GM21786 (cell line): Measurements from ENCODE around the gene SNX14.
A peak's percentile ranks its signal among the peaks of the same experiment; 100 is the strongest.
"Not testable (repeated sequence)": the region's sequence is repeated elsewhere in the genome, so short reads cannot be mapped to it uniquely, and the experiment has no call there.

Experiments
- ATAC-seq: cut with Tn5 transposase; IDR thresholded peaks from one replicate; pipeline ENCODE4 v1.9.1; 2021; ENCODE audit not compliant: unreplicated experiment

The SNX14 gene, protein sequence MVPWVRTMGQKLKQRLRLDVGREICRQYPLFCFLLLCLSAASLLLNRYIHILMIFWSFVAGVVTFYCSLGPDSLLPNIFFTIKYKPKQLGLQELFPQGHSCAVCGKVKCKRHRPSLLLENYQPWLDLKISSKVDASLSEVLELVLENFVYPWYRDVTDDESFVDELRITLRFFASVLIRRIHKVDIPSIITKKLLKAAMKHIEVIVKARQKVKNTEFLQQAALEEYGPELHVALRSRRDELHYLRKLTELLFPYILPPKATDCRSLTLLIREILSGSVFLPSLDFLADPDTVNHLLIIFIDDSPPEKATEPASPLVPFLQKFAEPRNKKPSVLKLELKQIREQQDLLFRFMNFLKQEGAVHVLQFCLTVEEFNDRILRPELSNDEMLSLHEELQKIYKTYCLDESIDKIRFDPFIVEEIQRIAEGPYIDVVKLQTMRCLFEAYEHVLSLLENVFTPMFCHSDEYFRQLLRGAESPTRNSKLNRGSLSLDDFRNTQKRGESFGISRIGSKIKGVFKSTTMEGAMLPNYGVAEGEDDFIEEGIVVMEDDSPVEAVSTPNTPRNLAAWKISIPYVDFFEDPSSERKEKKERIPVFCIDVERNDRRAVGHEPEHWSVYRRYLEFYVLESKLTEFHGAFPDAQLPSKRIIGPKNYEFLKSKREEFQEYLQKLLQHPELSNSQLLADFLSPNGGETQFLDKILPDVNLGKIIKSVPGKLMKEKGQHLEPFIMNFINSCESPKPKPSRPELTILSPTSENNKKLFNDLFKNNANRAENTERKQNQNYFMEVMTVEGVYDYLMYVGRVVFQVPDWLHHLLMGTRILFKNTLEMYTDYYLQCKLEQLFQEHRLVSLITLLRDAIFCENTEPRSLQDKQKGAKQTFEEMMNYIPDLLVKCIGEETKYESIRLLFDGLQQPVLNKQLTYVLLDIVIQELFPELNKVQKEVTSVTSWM

DNA sequence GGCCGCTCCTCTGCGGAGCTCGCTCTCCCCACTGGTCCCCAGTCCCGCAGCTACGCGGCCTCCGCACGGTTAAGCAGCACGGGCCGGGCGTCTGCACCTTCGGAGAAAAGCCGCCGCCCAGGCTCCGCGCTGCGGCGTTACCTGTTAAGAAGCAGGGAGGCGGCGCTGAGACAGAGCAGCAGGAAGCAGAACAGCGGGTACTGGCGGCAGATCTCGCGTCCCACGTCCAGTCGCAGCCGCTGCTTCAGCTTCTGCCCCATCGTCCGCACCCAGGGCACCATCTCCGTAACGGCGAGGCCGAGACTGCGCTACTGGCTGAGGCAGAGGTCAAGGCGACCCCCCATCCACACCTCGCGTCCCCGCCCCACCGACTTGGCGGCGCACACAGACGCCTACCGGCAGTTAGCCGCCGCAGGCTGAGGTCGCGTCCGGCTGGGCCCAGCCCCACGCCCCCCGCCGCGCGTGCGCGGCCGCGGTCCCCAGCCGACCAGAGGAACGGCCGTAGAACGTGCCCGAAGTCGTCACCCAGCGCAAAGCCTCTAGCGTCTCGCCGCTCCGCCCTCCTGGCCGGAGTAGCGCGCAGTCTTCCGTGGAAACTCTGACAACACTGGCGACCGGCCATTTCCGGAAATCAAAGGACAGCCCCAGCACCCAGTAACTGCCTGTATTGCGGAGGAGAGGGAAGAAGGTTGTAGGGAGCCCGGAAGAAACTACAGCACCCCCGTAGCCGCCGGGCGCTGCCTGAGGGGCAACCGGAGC lies at the start of gene SNX14:
TSS of gene SNX14 (minus strand) at position 421 of the 759 bp plus-strand sequence. CDS start at position 281, 140 bp downstream.
- peak; percentile 89 for ATAC-seq

GRCh38 chr6:85642774-85643536 lies 49.3 kb upstream of the SNX14 start, which contains the start of gene SYNCRIP:
Gene SYNCRIP (minus strand): TSS chr6:85642886. CDS start chr6:85641439, 1,447 bp downstream.
- ATAC-seq: peak; percentile 68

DNA sequence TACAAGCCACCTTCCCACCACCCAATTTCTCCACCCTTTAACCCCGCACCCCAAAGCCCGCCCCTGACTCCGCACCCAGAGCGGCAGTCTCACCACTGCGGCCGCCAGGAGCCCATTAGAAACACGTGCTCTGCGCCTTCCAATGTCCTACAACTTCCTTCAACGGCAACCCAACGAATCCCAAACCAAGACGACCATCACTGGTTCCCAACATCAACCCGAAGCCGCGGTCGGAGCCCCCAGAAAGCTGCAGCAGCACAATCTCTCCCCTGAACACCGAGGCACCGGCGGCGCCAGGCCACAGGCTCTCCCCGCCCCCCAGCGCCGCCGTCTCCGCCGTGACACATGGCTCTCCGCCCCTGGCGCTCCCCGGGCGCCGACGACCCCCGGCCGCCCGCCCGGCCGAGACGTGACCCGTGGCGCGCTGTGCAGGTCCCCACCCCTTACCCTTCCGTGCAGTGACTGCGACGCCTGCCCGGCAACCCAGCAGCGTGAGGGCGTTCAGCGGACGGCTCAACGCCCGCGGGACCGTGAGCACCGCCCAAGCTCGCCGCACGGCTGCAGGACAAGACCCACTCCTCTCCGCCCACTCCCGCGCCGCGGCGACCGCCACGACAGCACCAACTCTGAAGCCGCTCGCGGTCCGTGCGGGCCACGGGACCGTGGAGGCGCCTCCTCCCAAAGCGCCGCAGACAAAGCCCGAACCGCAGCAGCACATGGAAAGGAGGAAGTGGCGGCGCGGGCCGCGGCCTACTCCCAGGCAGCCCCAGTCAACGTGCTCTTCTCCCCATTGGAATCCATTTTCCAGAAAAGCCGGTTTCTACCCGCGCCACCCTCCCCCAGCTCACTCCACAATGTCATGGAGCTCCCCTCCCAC lies 48.5 kb upstream of the SNX14 start:
- ATAC-seq: no peak

- no peak for ATAC-seq
Measured at GRCh38 chr6:85641522-85641896, 47.9 kb upstream of the SNX14 start.

- ATAC-seq: no peak
Measured at GRCh38 chr6:85640821-85641220, 47.2 kb upstream of the SNX14 start.

GRCh38 chr6:85637579-85637978 lies 43.9 kb upstream of the SNX14 start:
- ATAC-seq: no peak

- ATAC-seq: no peak
Measured at GRCh38 chr6:85632164-85632942, 38.7 kb upstream of the SNX14 start.

DNA sequence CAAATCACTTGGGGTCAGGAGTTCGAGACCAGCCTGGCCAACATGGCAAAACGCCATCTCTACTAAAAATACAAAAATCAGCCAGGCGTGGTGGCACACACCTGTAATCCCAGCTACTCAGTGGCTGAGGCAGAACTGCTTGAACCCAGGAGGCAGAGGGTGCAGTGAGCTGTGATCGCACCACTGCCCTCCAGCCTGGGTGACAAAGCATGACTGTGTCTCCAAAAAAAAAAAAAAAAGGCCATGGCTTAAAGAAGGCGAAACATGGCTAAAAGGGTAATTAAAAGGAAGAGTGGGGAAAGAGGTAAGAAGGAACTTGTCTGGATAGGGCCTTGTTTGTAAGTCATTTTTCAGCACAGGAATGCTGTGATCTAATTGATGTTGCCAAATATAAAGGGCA lies 37.5 kb upstream of the SNX14 start:
- ATAC-seq: not testable (repeated sequence)

DNA sequence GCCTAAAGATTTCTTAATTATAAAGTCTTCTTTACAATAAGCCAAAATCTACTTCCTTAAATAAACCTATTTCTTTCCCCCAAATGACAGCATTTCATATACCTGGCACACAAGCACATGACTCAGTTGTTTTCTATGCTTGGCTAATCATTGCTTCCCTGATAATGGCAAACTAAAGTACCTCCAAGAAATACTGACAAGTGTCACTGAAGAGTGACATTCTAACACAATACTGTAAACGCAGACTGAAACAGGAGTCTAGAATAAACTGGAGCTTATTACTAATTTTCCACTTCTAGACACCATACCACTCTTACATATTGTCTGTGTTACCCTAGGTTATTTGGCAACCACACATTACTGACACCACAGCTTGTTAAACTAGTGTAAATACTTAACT lies 34.7 kb upstream of the SNX14 start:
- ATAC-seq: no peak

- ATAC-seq: no peak
Measured at GRCh38 chr6:85620308-85620707, 26.6 kb upstream of the SNX14 start.

- no peak for ATAC-seq
Measured at GRCh38 chr6:85614780-85615179, 21.1 kb upstream of the SNX14 start.

DNA sequence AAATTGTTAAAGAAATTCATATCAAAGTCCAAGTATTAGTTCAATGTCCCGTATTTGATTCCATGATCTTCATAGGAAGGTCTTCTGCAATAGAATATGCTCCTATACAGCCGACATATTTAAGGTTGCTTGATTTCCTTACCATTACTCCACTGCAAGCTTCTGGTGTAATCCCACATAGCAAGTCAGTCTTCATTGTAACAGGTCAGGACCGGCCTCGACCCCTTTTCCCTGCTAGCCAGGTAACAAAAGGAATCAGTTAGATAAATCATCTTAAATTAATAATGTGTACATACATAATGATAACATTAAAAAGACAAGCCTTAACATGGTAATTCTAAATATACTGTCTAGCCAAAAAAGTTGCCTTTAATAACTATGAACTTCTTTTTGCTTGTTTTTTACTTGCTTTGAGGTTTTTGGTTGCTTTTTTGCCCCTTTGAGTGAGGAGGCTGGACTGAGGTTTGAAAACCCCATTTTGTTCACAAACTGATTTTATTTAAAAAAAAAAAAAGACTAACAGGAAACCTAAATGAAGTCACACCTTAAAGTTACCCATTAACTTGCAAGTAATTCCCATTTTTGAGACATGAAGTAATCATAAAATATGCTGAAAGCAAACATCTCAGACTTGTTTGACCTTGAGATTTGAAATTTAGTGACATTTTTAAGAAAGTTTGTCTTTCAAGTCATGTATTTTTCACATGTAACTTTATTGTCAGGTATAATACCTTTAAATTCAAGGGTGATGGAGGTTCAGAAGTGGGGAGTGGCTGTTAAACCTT lies 19.2 kb upstream of the SNX14 start:
- ATAC-seq: no peak

DNA sequence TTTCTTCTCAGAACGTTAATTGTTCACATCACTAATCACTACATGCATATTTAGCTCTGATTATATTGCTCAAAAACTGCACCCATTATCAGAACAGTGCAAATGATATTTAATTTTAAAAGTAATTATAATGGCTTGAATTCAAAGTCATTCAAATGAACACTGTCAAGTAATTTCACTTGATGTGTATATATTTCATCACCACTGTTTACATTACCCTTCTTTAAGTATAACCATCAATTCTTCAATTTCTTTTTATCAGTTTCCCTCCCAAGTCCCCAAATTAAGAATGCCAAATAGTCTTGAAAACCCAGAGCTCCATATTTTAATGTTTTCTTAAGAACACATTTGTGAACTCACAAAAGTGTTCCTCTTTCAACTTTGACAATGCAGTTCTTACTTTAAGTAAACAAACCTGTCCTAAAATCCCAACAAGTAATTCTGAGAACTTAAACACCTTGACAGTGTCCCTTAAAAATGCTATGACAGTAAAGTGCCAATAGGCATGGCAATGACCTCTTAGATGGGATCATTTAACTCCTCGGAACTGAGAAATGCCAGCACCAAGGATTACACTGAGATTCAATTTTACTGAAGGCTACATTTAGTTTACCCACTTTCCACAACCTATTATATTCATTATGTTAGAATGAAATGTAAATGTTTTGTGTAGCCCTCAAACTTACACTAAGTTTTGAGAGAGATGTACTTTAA lies 16.7 kb upstream of the SNX14 start:
- no peak for ATAC-seq

DNA sequence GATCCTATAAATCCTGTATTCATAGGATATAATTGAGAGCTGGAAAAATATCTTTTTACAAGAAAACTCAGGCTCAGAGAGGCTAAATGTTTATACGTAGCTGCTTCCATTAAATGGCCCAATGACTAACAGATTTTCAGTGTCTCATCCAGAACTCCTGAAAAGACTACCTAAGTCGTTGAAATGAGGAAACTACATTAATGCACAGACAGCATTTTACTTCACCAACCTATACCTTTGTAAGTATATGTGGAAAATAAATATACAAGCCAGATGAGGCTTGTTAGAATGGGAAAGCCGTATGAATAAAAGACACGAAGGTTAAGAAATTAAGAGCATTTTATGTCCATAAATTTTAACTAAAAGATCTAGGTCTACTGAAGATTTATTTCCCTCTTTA lies 8.4 kb upstream of the SNX14 start:
- no peak for ATAC-seq

DNA sequence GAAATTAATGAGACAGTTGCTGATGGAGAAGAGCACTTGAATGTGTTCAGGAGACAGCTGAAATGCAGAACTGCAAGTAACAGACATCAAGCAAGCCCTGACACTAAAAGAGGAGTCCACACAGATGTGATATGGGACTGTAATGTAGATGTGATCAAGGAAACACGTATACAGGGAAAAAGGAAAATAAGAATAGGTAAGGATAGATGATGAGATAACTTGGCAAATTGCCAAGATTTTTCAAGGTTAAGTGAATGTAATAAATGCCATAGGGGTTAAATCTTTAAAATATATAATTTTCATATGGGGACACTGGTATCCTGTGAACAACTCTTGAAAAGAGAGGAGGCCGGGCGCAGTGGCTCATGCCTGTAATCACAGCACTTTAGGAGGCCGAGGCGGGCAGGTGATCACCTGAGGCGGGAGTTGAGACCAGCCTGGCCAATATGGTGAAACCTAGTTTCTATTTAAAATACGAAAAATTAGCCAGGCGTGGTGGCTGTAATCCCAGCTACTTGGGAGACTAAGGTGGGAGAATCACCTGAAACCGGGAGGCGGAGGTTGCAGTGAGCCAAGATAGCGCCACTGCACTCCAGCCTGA lies 7.2 kb upstream of the SNX14 start:
- no peak for ATAC-seq

DNA sequence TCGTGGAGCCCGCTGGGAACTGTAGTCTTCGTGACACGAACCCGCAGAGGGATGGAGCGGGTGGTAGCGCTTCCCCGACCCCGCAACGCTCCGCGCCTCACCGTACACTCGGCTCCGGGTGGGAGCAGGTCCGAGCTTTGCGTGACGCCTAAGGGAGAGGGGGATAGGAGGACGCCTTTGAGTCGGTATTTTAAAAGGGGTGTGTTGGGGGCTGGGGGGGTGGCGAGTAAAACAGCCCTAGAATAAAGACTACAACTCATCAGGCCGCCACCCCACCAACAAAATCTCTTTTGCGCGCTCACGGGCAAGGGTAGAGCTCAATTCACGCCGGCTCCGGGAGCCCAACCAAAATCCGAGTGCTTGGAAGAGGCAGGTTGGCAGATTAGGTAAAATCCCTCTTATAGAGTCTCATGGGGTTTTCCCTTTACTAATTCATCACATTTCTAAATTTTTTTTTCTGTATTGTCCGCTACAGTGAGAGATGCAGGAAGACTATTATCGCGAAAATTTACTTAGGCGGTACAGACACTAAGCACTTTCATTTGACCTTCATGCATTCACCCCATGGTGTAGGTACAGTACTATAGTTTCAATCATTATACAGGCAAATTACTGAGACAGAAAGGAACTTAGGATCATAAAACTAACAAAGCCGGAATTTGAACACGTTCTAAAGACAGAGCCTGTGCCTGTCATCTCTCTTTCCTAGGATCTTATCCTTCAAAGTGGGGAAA lies 706 bp upstream of the SNX14 start:
- ATAC-seq: peak; percentile 7
